ENCODE measurements around the gene TRA2B.

DNA sequence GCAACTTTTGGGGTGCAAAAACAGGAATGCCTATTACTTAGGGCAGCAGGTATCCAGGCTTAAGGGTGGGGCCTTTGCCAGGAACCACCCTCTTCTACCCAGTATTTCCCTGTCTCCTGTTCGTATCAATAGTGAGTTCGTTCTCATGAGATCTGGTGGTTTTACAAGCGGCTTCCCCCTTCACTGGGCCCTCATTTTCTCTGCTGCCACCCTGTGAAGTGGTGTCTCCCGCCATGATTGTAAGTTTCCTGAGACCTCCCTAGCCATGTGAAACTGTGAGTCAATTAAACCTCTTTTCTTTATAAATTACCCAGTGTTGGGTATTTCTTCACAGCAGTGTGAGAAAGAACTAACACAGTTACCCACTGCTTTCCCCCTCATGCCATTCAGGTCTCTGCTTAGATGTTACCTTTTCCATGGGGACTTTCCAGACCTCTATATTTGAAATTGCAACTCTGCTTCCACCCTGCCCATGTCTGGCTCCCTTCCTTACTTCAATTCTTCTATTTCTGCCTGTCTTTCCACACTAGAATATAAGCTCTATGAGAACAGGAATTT is 23.9 kb upstream of the TRA2B start:
- TF ChIP-seq, protein P1, sequence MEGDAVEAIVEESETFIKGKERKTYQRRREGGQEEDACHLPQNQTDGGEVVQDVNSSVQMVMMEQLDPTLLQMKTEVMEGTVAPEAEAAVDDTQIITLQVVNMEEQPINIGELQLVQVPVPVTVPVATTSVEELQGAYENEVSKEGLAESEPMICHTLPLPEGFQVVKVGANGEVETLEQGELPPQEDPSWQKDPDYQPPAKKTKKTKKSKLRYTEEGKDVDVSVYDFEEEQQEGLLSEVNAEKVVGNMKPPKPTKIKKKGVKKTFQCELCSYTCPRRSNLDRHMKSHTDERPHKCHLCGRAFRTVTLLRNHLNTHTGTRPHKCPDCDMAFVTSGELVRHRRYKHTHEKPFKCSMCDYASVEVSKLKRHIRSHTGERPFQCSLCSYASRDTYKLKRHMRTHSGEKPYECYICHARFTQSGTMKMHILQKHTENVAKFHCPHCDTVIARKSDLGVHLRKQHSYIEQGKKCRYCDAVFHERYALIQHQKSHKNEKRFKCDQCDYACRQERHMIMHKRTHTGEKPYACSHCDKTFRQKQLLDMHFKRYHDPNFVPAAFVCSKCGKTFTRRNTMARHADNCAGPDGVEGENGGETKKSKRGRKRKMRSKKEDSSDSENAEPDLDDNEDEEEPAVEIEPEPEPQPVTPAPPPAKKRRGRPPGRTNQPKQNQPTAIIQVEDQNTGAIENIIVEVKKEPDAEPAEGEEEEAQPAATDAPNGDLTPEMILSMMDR (IDR thresholded peaks at IDR 0.05), result no peak
- no peak for TF ChIP-seq ZFX (IDR thresholded peaks at IDR 0.05; ENCODE audit: borderline replicate concordance)

All from 22Rv1 (cell line).